HepG2 (cell line): ENCODE data around the gene ZNF587B. TPM values are rescaled to one million over a fixed set of nuclear protein-coding genes. Genes with fewer than 3 reads are reported as not detected.
A peak's percentile ranks its signal among the peaks of the same experiment; 100 is the strongest.

Source experiments
- GMEB1 ChIP-seq: sonication (generic); formaldehyde crosslinking; IDR thresholded peaks from 2 replicates; pipeline ENCODE4 v1.5.1; 2020; ENCODE audit warnings: missing genetic modification reagents, mild to moderate bottlenecking, borderline replicate concordance
- HCFC1 ChIP-seq: fragments of 150-350 bp; IDR thresholded peaks from 2 replicates; pipeline ENCODE4 v1.6.1; 2014; ENCODE audit warnings: low read depth, low read length
- KDM2A ChIP-seq: sonication (generic); formaldehyde crosslinking; IDR thresholded peaks from 2 replicates; pipeline ENCODE4 v1.4.0; 2020; ENCODE audit warnings: low read depth, missing genetic modification reagents, borderline replicate concordance
- PRMT3 ChIP-seq: sonication (generic); formaldehyde crosslinking; IDR thresholded peaks from 2 replicates; pipeline ENCODE4 v1.8.1; 2022; ENCODE audit warnings: low read depth, mild to moderate bottlenecking, moderate library complexity, missing genetic modification reagents, borderline replicate concordance
- RXRB ChIP-seq: IDR thresholded peaks from 2 replicates; pipeline ENCODE4 v1.6.1; 2016; ENCODE audit warnings: borderline replicate concordance, missing genetic modification reagents, missing compliant biosample characterization
- THAP9 ChIP-seq: sonication (generic); formaldehyde crosslinking; IDR thresholded peaks from 2 replicates; pipeline ENCODE4; 2020; ENCODE audit warnings: missing genetic modification reagents, mild to moderate bottlenecking, borderline replicate concordance
- ZMYM2 ChIP-seq: sonication (generic); formaldehyde crosslinking; IDR thresholded peaks from 2 replicates; pipeline ENCODE4 v1.8.0; 2022; ENCODE audit warnings: mild to moderate bottlenecking, missing genetic modification reagents
- ZMYM4 ChIP-seq: sonication (generic); formaldehyde crosslinking; IDR thresholded peaks from 2 replicates; pipeline ENCODE4 v1.8.1; 2023; ENCODE audit warnings: mild to moderate bottlenecking, missing genetic modification reagents
- polyA plus RNA-seq, 8 experiments: library from polyadenylated mRNA; depleted of rRNA in 3 of 8; stranded (reverse) in 7 of 8; unstranded in 1 of 8; fragments of >200 nt; fragmentation: Illumina TruSeq in 4 of 8; extraction: Trizol in 4 of 8; gene quantifications; 2 replicates each; pipeline versions ENCODE4 v1.2.1 to v1.2.3, GENCODE V29; 2011 to 2016; ENCODE audit warnings: low read depth in 4 of 8, missing spikeins in 1 of 8, mixed read lengths in 1 of 8; ENCODE audit not compliant: insufficient read depth in 1 of 8
- total RNA-seq, 5 experiments: library from RNA; depleted of rRNA; stranded (reverse); fragments of >200 nt; fragmentation: Illumina TruSeq; extraction: Trizol; gene quantifications; 2 replicates each; pipeline ENCODE4 v1.2.3, GENCODE V29; 2016; ENCODE audit warnings: low read depth in 1 of 5
- TF ChIP-seq, protein P1 (sequence below), 2 experiments: sonication (generic) in 1 of 2; formaldehyde crosslinking in 1 of 2; IDR thresholded peaks; 2 replicates each; pipeline versions ENCODE4 v1.5.1 to v1.6.1; 2011 to 2020; ENCODE audit warnings: borderline replicate concordance in 1 of 2, low read depth in 1 of 2, low read length in 1 of 2, mild to moderate bottlenecking in 1 of 2, missing genetic modification reagents in 1 of 2, moderate library complexity in 1 of 2
- TF ChIP-seq, protein P2 (sequence below): sonication (generic); formaldehyde crosslinking; IDR thresholded peaks from 2 replicates; pipeline ENCODE4 v1.5.0; 2020; ENCODE audit warnings: mild to moderate bottlenecking, missing genetic modification reagents
- TF ChIP-seq, protein P3 (sequence below): sonication (generic); formaldehyde crosslinking; IDR thresholded peaks from 2 replicates; pipeline ENCODE4 v1.9.0; 2021; ENCODE audit warnings: missing genetic modification reagents, mild to moderate bottlenecking, borderline replicate concordance
- TF ChIP-seq, protein P4 (sequence below): IDR thresholded peaks from 2 replicates; pipeline ENCODE4 v1.6.1; 2016

Gene ZNF587B
- total and polyA plus RNA-seq, 2 of the 13 experiments (the other 11 are each of a cell fraction or from before 2014, with no cell fraction given): 5.2 to 29.9 TPM

DNA sequence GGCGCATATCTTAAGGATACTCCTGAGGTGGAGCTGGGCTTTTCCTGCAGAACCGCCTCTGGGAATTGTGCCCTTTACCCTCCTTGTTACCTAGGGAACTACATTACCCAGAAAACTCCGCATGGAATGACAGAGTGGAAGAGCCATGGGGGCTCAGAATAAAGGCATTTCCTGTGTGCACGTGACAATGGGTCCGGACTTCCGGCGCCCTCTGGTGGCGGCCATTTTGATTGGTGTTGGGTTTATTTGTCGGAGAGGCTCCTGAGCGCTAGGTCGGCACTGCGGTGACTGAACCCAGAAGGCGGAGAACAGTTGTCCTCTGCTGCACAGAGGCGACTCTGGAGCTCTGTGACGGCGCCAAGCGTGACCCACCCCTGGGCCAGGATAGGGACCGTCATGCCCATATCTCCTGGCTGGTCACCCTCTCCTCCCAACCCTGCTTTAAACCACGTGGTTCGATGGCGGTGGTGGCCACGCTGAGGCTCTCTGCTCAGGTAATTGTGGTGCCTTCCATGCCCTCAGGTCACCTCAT, at the start of gene ZNF587B (continued):
- TF ChIP-seq, protein P1, sequence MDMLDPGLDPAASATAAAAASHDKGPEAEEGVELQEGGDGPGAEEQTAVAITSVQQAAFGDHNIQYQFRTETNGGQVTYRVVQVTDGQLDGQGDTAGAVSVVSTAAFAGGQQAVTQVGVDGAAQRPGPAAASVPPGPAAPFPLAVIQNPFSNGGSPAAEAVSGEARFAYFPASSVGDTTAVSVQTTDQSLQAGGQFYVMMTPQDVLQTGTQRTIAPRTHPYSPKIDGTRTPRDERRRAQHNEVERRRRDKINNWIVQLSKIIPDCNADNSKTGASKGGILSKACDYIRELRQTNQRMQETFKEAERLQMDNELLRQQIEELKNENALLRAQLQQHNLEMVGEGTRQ (IDR thresholded peaks at IDR 0.05; ENCODE audit: low read depth, low read length): no peak
- TF ChIP-seq, protein P1 (CRISPR knock-in tag; IDR thresholded peaks at IDR 0.05; ENCODE audit: borderline replicate concordance): peak; percentile 50; the same call in 1 of the 2 replicates
- peak; percentile 21; the same call in 1 of the 2 replicates for TF ChIP-seq THAP9
- TF ChIP-seq PRMT3 (CRISPR knock-in tag): no peak
- peak; percentile 28; the same call in 1 of the 2 replicates for TF ChIP-seq ZMYM2 (CRISPR knock-in tag)
- TF ChIP-seq, protein P2, sequence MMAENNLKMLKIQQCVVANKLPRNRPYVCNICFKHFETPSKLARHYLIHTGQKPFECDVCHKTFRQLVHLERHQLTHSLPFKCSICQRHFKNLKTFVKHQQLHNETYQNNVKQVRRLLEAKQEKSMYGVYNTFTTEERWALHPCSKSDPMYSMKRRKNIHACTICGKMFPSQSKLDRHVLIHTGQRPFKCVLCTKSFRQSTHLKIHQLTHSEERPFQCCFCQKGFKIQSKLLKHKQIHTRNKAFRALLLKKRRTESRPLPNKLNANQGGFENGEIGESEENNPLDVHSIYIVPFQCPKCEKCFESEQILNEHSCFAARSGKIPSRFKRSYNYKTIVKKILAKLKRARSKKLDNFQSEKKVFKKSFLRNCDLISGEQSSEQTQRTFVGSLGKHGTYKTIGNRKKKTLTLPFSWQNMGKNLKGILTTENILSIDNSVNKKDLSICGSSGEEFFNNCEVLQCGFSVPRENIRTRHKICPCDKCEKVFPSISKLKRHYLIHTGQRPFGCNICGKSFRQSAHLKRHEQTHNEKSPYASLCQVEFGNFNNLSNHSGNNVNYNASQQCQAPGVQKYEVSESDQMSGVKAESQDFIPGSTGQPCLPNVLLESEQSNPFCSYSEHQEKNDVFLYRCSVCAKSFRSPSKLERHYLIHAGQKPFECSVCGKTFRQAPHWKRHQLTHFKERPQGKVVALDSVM (CRISPR knock-in tag): peak; percentile 56
- TF ChIP-seq, protein P3, sequence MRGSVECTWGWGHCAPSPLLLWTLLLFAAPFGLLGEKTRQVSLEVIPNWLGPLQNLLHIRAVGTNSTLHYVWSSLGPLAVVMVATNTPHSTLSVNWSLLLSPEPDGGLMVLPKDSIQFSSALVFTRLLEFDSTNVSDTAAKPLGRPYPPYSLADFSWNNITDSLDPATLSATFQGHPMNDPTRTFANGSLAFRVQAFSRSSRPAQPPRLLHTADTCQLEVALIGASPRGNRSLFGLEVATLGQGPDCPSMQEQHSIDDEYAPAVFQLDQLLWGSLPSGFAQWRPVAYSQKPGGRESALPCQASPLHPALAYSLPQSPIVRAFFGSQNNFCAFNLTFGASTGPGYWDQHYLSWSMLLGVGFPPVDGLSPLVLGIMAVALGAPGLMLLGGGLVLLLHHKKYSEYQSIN (CRISPR knock-in tag): no peak
- TF ChIP-seq RXRB (CRISPR knock-in tag): 0 out of 2 replicates have a peak, but pooled peaks have one; percentile 14
- peak; percentile 23; the same call in 1 of the 2 replicates for TF ChIP-seq KDM2A (CRISPR knock-in tag)
- TF ChIP-seq ZMYM4 (CRISPR knock-in tag): peak; percentile 77
- TF ChIP-seq GMEB1 (CRISPR knock-in tag): 0 out of 2 replicates have a peak, but pooled peaks have one; percentile 33
- TF ChIP-seq, protein P4, sequence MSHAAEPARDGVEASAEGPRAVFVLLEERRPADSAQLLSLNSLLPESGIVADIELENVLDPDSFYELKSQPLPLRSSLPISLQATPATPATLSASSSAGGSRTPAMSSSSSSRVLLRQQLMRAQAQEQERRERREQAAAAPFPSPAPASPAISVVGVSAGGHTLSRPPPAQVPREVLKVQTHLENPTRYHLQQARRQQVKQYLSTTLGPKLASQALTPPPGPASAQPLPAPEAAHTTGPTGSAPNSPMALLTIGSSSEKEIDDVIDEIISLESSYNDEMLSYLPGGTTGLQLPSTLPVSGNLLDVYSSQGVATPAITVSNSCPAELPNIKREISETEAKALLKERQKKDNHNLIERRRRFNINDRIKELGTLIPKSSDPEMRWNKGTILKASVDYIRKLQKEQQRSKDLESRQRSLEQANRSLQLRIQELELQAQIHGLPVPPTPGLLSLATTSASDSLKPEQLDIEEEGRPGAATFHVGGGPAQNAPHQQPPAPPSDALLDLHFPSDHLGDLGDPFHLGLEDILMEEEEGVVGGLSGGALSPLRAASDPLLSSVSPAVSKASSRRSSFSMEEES (CRISPR knock-in tag): 0 out of 2 replicates have a peak, but pooled peaks have one; percentile 28
- TF ChIP-seq HCFC1: peak; percentile 43; the same call in 1 of the 2 replicates
